GM12878 (cell line): ENCODE results near the gene DMAC1. TPM values are rescaled to one million over a fixed set of nuclear protein-coding genes. Genes with fewer than 3 reads are reported as not detected.

Source experiments
- ATAC-seq: fragments of 200-7000 bp; cut with Tn5 transposase; 3 replicates; pipeline ENCODE4 v1.9.1; 2020; ENCODE audit warnings: mild to moderate bottlenecking, moderate library complexity
- BruUV-seq: library from RNA; stranded (reverse); fragments of 400-500 nt; replicated peaks from 2 replicates; lab custom pipeline; 2021; lab: Mats Ljungman, UMichigan
- CTCF ChIA-PET: fragments of 300-600 bp; sonication (Branson Sonifier 250); formaldehyde crosslinking; extraction: SDS; loops from one replicate; lab custom pipeline; 2021; ENCODE audit warnings: inconsistent platforms; lab: Yijun Ruan, JAX
- POLR2A ChIA-PET: fragments of 350-600 bp; formaldehyde crosslinking; extraction: SDS; loops from one replicate; lab custom pipeline; 2021; ENCODE audit warnings: inconsistent platforms; lab: Charles Lee
- RAD21 ChIA-PET: fragments of 300-600 bp; sonication (Branson Sonifier 250); formaldehyde crosslinking; loops from one replicate; lab custom pipeline; 2023; ENCODE audit warnings: antibody characterized with exemption; ENCODE audit not compliant: unreplicated experiment; lab: Charles Lee
- SMC1A ChIA-PET: fragments of 300-600 bp; sonication (Branson Sonifier 250); formaldehyde crosslinking; loops from one replicate; lab custom pipeline; 2023; ENCODE audit not compliant: unreplicated experiment, uncharacterized antibody; lab: Charles Lee
- DNase-seq: peaks from one replicate; pipeline ENCODE4 v3.0.0-alpha.2; 2011; ENCODE audit warnings: low read depth, low spot score
- FAIRE-seq: peaks from 3 replicates; lab custom pipeline; 2011; peaks lifted over from hg19 to GRCh38; lab: Jason Lieb, UNC
- H2AFZ ChIP-seq: 2 replicates; pipeline ENCODE4 v1.6.0; 2011; ENCODE audit warnings: low read depth, low read length, control low read depth; ENCODE audit not compliant: control insufficient read depth
- H3K27ac ChIP-seq: 2 replicates; pipeline ENCODE4 v1.5.1; 2011; ENCODE audit warnings: control low read depth; ENCODE audit not compliant: control insufficient read depth, insufficient read depth
- H3K27me3 ChIP-seq, 2 experiments: replicated peaks in 1 of 2; 2 replicates each; pipeline versions ENCODE4 v1.6.0 to v1.6.1; 2011; ENCODE audit warnings: low read length in 1 of 2; ENCODE audit not compliant: control insufficient read depth in 2 of 2, insufficient read depth in 2 of 2
- H3K36me3 ChIP-seq, 2 experiments: 2 replicates each; pipeline ENCODE4 v1.5.1; 2011; ENCODE audit warnings: low read length in 1 of 2; ENCODE audit not compliant: control insufficient read depth in 2 of 2, insufficient read depth in 2 of 2
- H3K4me1 ChIP-seq: 2 replicates; pipeline ENCODE4 v1.6.1; 2011; ENCODE audit warnings: mild to moderate bottlenecking, low read length, moderate library complexity, mixed read lengths; ENCODE audit not compliant: control insufficient read depth, insufficient read depth
- H3K4me2 ChIP-seq: 2 replicates; pipeline ENCODE4 v1.6.0; 2011; ENCODE audit warnings: control low read depth; ENCODE audit not compliant: control insufficient read depth, insufficient read depth
- H3K4me3 ChIP-seq: fragments of 200-600 bp; sonication (generic); 2 replicates; pipeline ENCODE4 v1.5.1; 2016
- H3K79me2 ChIP-seq: 2 replicates; pipeline ENCODE4 v1.6.0; 2011; ENCODE audit warnings: low read length; ENCODE audit not compliant: control insufficient read depth, insufficient read depth
- H3K9ac ChIP-seq: 2 replicates; pipeline ENCODE4 v1.8.0; 2011; ENCODE audit warnings: low read length, control low read depth, mixed read lengths; ENCODE audit not compliant: control insufficient read depth, insufficient read depth
- H3K9me3 ChIP-seq: replicated peaks from 3 replicates; pipeline ENCODE4 v1.5.1; 2011; ENCODE audit warnings: mild to moderate bottlenecking, low read length; ENCODE audit not compliant: control insufficient read depth, insufficient read depth
- H4K20me1 ChIP-seq: 2 replicates; pipeline ENCODE4 v1.6.0; 2011; ENCODE audit not compliant: control insufficient read depth, insufficient read depth
- BACH1 ChIP-seq: fragments of 450-650 bp; IDR thresholded peaks from 2 replicates; pipeline ENCODE4 v1.6.1; 2017; ENCODE audit warnings: mild to moderate bottlenecking, borderline replicate concordance
- IKZF2 ChIP-seq, 2 experiments: fragments of 450-650 bp; IDR thresholded peaks; 2 replicates each; pipeline ENCODE4 v1.6.1; 2017; ENCODE audit warnings: mild to moderate bottlenecking in 2 of 2, moderate library complexity in 2 of 2
- JUNB ChIP-seq: IDR thresholded peaks from 2 replicates; pipeline ENCODE4 v1.6.1; 2016; ENCODE audit warnings: antibody characterized with exemption, mild to moderate bottlenecking
- NFXL1 ChIP-seq: fragments of 450-650 bp; IDR thresholded peaks from 2 replicates; pipeline ENCODE4 v1.6.1; 2017; ENCODE audit warnings: antibody characterized with exemption, mild to moderate bottlenecking, borderline replicate concordance
- SP1 ChIP-seq: IDR thresholded peaks from one replicate; pipeline ENCODE4 v1.6.1; 2011; ENCODE audit warnings: low read depth, low read length
- WRNIP1 ChIP-seq: IDR thresholded peaks from 2 replicates; pipeline ENCODE4 v1.6.1; 2011; ENCODE audit warnings: low read depth, low read length, improper control_type of control experiment, borderline replicate concordance
- ZNF24 ChIP-seq: fragments of 450-650 bp; IDR thresholded peaks from 2 replicates; pipeline ENCODE4 v1.6.1; 2017; ENCODE audit warnings: antibody characterized with exemption, mild to moderate bottlenecking
- ZNF622 ChIP-seq: fragments of 450-650 bp; IDR thresholded peaks from 2 replicates; pipeline ENCODE4 v1.6.1; 2017; ENCODE audit warnings: mild to moderate bottlenecking, inconsistent platforms
- ZSCAN29 ChIP-seq: fragments of 450-650 bp; IDR thresholded peaks from 2 replicates; pipeline ENCODE4 v1.6.1; 2017; ENCODE audit warnings: mild to moderate bottlenecking, moderate library complexity
- WGBS: methylation state at CpG from one replicate; pipeline ENCODE4 v1.1.6; 2016; ENCODE audit warnings: low lambda C conversion rate; ENCODE audit not compliant: insufficient replicate concordance, insufficient coverage; ENCODE audit errors: missing lambda C conversion rate; 5-methylcytosine and 5-hydroxymethylcytosine counted together
- in situ Hi-C: fragments of 300-500 bp; cut with MboI; formaldehyde crosslinking; loops from 9 replicates; pipeline ENCODE4 v1.14.3; 2018; ENCODE audit warnings: mixed read lengths
- intact Hi-C: fragments of 100-400 bp; cut with micrococcal nuclease; formaldehyde crosslinking; loops from one replicate; pipeline ENCODE4 v1.14.2; 2022; ENCODE audit not compliant: unreplicated experiment
- polyA plus RNA-seq, 11 experiments: library from polyadenylated mRNA; depleted of rRNA in 4 of 11; unstranded in 6 of 11; stranded (reverse) in 5 of 11; fragments of >200 nt; fragmentation: Nextera tagmentation in 4 of 11; fragmentation: Illumina TruSeq in 1 of 11; extraction: Ambion mirVana in 4 of 11; extraction: Trizol in 1 of 11; gene quantifications; 1 replicate in 1 of 11; 2 replicates in 10 of 11; pipeline versions ENCODE4 v1.2.1 to v1.2.3, GENCODE V29; 2011 to 2016; ENCODE audit warnings: inconsistent platforms in 2 of 11, missing spikeins in 2 of 11, low read depth in 1 of 11
- total RNA-seq, 4 experiments: library from RNA; depleted of rRNA in 3 of 4; stranded (reverse); fragments of >200 nt in 3 of 4; fragmentation: Illumina TruSeq in 1 of 4; extraction: Trizol in 1 of 4; gene quantifications; 2 replicates each; pipeline versions ENCODE4 v1.2.1 to v1.2.3, GENCODE V29; 2013 to 2021
- TF ChIP-seq, protein P1 (sequence below): IDR thresholded peaks from 2 replicates; pipeline ENCODE4 v1.6.1; 2012; ENCODE audit warnings: improper control_type of control experiment, low read depth, low read length; ENCODE audit not compliant: insufficient replicate concordance
- TF ChIP-seq, protein P2 (sequence below): IDR thresholded peaks from 2 replicates; pipeline ENCODE4 v1.6.1; 2012; ENCODE audit warnings: low read depth, low read length, improper control_type of control experiment
- TF ChIP-seq, protein P3 (sequence below): fragments of 450-650 bp; IDR thresholded peaks from 2 replicates; pipeline ENCODE4 v1.6.1; 2016; ENCODE audit warnings: mild to moderate bottlenecking, moderate library complexity, borderline replicate concordance
- TF ChIP-seq, protein P4 (sequence below): IDR thresholded peaks from 2 replicates; pipeline ENCODE4 v1.6.1; 2012; ENCODE audit warnings: low read depth, low read length, improper control_type of control experiment

The DMAC1 gene
- total and polyA plus RNA-seq, 10 of the 15 experiments (the other 5 are each of a cell fraction or from before 2014, with no cell fraction given), result 16.0 to 123 (median 44.5) TPM

DNA sequence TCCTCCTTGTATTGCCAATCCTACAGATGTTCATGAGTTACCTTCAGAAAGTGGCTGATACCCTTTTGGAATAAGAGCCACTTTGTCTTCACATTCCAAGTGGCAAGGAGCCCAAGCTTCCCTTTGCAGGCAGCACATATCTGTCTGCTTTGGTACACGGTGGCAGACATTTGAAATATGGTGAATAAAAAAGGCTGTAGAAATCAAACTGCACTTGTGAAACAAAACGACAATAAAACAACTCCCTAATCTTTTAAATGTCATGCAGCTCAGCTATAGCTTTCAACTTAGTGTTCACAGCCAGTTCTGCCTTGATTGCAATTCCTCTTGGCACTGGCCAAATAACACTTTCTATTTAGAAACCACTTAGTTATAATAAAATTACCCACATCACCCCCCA lies 35.0 kb upstream of the DMAC1 start:
- ChIA-PET SMC1A (interaction anchor here (0.6 to 0.8 kb wide), 2 partner anchors 11 to 579 kb away, joined by 3 read pairs; no protein-coding TSS in a partner anchor), RAD21 (no interaction called here), CTCF (no interaction called here), POLR2A (no interaction called here)
- H3K9me3 ChIP-seq, result no peaks in the 10 kb centered on the region
- no peak for FAIRE-seq
- no peak overlapping the region for H3K4me3 ChIP-seq
- H3K4me1 ChIP-seq, result no peaks in the 10 kb centered on the region
- H3K36me3 ChIP-seq, result no peaks in the 10 kb centered on the region
- no peak overlapping the region for H3K9ac ChIP-seq
- H3K4me2 ChIP-seq, result no peak overlapping the region
- no peak for ATAC-seq
- DNase-seq, result no peak
- no peaks in the 10 kb centered on the region for H4K20me1 ChIP-seq
- no peaks in the 10 kb centered on the region for H3K79me2 ChIP-seq
- H2AFZ ChIP-seq, result no peak overlapping the region
- intact Hi-C loops, result loop anchor here (5.0 kb wide), 1 partner anchor 262 kb away; no protein-coding TSS in a partner anchor
- no peak overlapping the region for H3K27ac ChIP-seq
- in situ Hi-C loops, result loop anchor here (25.0 kb wide), 1 partner anchor 247 kb away; no protein-coding TSS in a partner anchor
- WGBS, result 12% methylated on average over 2 of the region's 2 CpGs
- H3K27me3 ChIP-seq, result no peaks in the 10 kb centered on the region
- no TSS peak for BruUV-seq
- TF ChIP-seq ZNF24, result no peak
- TF ChIP-seq, protein P1, sequence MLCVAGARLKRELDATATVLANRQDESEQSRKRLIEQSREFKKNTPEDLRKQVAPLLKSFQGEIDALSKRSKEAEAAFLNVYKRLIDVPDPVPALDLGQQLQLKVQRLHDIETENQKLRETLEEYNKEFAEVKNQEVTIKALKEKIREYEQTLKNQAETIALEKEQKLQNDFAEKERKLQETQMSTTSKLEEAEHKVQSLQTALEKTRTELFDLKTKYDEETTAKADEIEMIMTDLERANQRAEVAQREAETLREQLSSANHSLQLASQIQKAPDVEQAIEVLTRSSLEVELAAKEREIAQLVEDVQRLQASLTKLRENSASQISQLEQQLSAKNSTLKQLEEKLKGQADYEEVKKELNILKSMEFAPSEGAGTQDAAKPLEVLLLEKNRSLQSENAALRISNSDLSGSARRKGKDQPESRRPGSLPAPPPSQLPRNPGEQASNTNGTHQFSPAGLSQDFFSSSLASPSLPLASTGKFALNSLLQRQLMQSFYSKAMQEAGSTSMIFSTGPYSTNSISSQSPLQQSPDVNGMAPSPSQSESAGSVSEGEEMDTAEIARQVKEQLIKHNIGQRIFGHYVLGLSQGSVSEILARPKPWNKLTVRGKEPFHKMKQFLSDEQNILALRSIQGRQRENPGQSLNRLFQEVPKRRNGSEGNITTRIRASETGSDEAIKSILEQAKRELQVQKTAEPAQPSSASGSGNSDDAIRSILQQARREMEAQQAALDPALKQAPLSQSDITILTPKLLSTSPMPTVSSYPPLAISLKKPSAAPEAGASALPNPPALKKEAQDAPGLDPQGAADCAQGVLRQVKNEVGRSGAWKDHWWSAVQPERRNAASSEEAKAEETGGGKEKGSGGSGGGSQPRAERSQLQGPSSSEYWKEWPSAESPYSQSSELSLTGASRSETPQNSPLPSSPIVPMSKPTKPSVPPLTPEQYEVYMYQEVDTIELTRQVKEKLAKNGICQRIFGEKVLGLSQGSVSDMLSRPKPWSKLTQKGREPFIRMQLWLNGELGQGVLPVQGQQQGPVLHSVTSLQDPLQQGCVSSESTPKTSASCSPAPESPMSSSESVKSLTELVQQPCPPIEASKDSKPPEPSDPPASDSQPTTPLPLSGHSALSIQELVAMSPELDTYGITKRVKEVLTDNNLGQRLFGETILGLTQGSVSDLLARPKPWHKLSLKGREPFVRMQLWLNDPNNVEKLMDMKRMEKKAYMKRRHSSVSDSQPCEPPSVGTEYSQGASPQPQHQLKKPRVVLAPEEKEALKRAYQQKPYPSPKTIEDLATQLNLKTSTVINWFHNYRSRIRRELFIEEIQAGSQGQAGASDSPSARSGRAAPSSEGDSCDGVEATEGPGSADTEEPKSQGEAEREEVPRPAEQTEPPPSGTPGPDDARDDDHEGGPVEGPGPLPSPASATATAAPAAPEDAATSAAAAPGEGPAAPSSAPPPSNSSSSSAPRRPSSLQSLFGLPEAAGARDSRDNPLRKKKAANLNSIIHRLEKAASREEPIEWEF, result no peak
- TF ChIP-seq, protein P2, sequence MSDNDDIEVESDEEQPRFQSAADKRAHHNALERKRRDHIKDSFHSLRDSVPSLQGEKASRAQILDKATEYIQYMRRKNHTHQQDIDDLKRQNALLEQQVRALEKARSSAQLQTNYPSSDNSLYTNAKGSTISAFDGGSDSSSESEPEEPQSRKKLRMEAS, result no peak
- TF ChIP-seq SP1, result no peak
- TF ChIP-seq ZNF622, result no peak
- no peak for TF ChIP-seq ZSCAN29
- TF ChIP-seq NFXL1, result no peak
- no peak for TF ChIP-seq BACH1
- TF ChIP-seq, protein P3, sequence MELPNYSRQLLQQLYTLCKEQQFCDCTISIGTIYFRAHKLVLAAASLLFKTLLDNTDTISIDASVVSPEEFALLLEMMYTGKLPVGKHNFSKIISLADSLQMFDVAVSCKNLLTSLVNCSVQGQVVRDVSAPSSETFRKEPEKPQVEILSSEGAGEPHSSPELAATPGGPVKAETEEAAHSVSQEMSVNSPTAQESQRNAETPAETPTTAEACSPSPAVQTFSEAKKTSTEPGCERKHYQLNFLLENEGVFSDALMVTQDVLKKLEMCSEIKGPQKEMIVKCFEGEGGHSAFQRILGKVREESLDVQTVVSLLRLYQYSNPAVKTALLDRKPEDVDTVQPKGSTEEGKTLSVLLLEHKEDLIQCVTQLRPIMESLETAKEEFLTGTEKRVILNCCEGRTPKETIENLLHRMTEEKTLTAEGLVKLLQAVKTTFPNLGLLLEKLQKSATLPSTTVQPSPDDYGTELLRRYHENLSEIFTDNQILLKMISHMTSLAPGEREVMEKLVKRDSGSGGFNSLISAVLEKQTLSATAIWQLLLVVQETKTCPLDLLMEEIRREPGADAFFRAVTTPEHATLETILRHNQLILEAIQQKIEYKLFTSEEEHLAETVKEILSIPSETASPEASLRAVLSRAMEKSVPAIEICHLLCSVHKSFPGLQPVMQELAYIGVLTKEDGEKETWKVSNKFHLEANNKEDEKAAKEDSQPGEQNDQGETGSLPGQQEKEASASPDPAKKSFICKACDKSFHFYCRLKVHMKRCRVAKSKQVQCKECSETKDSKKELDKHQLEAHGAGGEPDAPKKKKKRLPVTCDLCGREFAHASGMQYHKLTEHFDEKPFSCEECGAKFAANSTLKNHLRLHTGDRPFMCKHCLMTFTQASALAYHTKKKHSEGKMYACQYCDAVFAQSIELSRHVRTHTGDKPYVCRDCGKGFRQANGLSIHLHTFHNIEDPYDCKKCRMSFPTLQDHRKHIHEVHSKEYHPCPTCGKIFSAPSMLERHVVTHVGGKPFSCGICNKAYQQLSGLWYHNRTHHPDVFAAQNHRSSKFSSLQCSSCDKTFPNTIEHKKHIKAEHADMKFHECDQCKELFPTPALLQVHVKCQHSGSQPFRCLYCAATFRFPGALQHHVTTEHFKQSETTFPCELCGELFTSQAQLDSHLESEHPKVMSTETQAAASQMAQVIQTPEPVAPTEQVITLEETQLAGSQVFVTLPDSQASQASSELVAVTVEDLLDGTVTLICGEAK, result no peak
- no peak for TF ChIP-seq IKZF2 (IDR thresholded peaks at IDR 0.05)
- TF ChIP-seq, protein P4, sequence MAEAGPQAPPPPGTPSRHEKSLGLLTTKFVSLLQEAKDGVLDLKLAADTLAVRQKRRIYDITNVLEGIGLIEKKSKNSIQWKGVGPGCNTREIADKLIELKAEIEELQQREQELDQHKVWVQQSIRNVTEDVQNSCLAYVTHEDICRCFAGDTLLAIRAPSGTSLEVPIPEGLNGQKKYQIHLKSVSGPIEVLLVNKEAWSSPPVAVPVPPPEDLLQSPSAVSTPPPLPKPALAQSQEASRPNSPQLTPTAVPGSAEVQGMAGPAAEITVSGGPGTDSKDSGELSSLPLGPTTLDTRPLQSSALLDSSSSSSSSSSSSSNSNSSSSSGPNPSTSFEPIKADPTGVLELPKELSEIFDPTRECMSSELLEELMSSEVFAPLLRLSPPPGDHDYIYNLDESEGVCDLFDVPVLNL, result no peak
- no peak for TF ChIP-seq JUNB
- TF ChIP-seq WRNIP1, result no peak
